ENCODE measurements around the gene CCDC8. TPM values are rescaled to one million over a fixed set of nuclear protein-coding genes. Genes with fewer than 3 reads are reported as not detected.

Gene CCDC8
- total and polyA plus RNA-seq, 9 of the 15 experiments (the other 6 are each of a cell fraction or from before 2014, with no cell fraction given) = 0.68 to 30.8 (median 15.6) TPM

DNA sequence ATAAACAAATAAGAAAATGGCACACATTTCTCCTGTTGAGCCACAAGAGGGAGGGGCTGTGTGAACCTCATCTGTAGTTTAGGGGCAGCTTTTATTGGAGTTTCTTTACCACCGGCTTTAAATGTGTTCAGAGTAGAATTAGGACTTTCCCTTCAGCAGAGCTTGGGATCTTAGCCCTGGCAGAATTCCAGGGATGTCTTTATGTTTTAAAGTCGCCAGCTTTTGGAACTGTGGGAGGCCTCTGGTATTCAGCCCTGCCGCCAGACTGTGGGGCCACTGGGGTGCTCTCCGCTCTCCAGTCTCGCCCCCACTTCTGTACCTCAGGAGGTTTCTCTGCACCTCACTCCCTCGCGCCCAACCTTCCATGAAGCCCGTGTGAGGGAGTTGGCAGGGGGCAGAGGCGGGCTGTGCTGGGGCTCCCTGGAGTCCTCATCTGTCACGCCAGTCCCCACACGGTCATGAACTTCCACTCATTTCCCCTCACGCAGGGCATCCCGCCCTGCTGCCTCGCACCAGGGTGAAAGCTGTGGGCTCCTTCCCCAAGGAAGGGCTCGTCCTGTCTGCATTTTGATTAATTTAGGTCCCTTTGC lies 31.5 kb downstream of the CCDC8 start (continued):
- TF ChIP-seq, protein P1, sequence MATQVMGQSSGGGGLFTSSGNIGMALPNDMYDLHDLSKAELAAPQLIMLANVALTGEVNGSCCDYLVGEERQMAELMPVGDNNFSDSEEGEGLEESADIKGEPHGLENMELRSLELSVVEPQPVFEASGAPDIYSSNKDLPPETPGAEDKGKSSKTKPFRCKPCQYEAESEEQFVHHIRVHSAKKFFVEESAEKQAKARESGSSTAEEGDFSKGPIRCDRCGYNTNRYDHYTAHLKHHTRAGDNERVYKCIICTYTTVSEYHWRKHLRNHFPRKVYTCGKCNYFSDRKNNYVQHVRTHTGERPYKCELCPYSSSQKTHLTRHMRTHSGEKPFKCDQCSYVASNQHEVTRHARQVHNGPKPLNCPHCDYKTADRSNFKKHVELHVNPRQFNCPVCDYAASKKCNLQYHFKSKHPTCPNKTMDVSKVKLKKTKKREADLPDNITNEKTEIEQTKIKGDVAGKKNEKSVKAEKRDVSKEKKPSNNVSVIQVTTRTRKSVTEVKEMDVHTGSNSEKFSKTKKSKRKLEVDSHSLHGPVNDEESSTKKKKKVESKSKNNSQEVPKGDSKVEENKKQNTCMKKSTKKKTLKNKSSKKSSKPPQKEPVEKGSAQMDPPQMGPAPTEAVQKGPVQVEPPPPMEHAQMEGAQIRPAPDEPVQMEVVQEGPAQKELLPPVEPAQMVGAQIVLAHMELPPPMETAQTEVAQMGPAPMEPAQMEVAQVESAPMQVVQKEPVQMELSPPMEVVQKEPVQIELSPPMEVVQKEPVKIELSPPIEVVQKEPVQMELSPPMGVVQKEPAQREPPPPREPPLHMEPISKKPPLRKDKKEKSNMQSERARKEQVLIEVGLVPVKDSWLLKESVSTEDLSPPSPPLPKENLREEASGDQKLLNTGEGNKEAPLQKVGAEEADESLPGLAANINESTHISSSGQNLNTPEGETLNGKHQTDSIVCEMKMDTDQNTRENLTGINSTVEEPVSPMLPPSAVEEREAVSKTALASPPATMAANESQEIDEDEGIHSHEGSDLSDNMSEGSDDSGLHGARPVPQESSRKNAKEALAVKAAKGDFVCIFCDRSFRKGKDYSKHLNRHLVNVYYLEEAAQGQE (IDR thresholded peaks at IDR 0.05; ENCODE audit: borderline replicate concordance) = no peak
- TF ChIP-seq, protein P1 (CRISPR knock-in tag; IDR thresholded peaks at IDR 0.05; ENCODE audit: low read depth) = no peak
- TF ChIP-seq ZNF583 (CRISPR knock-in tag; IDR thresholded peaks at IDR 0.05) (no peak), NFE2 (IDR thresholded peaks at IDR 0.05; ENCODE audit: low read depth) (no peak), NEUROD1 (IDR thresholded peaks at IDR 0.05; ENCODE audit: borderline replicate concordance, low read depth, low read length, partially characterized antibody) (no peak), TAF1 (IDR thresholded peaks at IDR 0.05; ENCODE audit: control insufficient read depth, extremely low read depth, insufficient read depth, low read length, severe bottlenecking) (no peak), HMG20B (CRISPR knock-in tag; IDR thresholded peaks at IDR 0.05) (no peak), HCFC1 (IDR thresholded peaks at IDR 0.05; ENCODE audit: low read depth, low read length) (no peak)
- TF ChIP-seq, protein P2, sequence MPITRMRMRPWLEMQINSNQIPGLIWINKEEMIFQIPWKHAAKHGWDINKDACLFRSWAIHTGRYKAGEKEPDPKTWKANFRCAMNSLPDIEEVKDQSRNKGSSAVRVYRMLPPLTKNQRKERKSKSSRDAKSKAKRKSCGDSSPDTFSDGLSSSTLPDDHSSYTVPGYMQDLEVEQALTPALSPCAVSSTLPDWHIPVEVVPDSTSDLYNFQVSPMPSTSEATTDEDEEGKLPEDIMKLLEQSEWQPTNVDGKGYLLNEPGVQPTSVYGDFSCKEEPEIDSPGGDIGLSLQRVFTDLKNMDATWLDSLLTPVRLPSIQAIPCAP (CRISPR knock-in tag; IDR thresholded peaks at IDR 0.05; ENCODE audit: borderline replicate concordance) = no peak
